ENCODE measurements around the gene SERPINI1.
"Not testable (repeated sequence)": the region's sequence is repeated elsewhere in the genome, so short reads cannot be mapped to it uniquely, and the experiment has no call there.

SERPINI1 gene

GRCh38 chr3:167776066-167776685 lies 40.7 kb downstream of the SERPINI1 start:
- in situ Hi-C loops (cut with HindIII; ENCODE audit: low pct_ligation_motif_present, low pct_unique_long_range_greater_than_20kb, low sequenced_read_pairs), result no loop called here
- DNase-seq, result no peak

- in situ Hi-C loops (cut with HindIII; ENCODE audit: low pct_ligation_motif_present, low pct_unique_long_range_greater_than_20kb, low sequenced_read_pairs), result no loop called here
- DNase-seq, result no peak
These were observed 41.8 kb downstream of the SERPINI1 start for GRCh38 chr3:167777356-167777755.

DNA sequence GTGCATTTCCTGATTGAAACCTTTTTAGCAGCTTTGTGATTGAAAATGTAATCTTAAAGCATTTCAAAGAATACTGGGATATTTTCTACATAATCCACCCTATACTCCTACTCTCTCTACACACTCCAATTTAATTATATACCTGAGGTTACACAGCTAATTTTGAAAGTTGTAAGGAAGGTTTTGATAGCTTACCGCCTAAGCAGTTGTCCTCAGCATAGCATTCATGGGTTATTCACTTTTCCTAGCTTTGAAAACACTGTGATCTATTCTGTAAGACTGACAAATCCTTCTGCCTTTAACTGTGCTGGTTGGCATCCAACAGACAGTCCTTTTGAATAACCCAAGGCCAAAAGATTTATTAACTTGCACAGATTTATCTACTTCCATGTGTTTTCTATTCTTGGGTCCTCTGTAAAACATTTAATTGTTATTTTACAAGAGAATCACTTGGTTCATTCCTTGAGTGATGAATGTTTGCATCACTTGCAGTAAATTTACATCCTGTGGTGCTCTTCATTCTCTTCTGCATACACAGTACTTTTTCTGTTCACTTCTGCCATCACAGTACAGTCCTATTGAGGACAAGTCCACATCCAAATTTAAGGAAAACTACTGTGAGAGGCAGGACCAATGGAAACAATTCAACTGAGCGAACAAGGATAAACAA lies 44.8 kb downstream of the SERPINI1 start:
- no peak for DNase-seq
- in situ Hi-C loops (cut with HindIII; ENCODE audit: low pct_ligation_motif_present, low pct_unique_long_range_greater_than_20kb, low sequenced_read_pairs), result no loop called here

- no peak for DNase-seq
- in situ Hi-C loops (cut with HindIII; ENCODE audit: low pct_ligation_motif_present, low pct_unique_long_range_greater_than_20kb, low sequenced_read_pairs), result no loop called here
These were observed 48.3 kb downstream of the SERPINI1 start for GRCh38 chr3:167783781-167784180.

GRCh38 chr3:167785790-167786189 lies 50.3 kb downstream of the SERPINI1 start:
- DNase-seq, result no peak

GRCh38 chr3:167787440-167787839 lies 51.9 kb downstream of the SERPINI1 start:
- no peak for DNase-seq
- in situ Hi-C loops (cut with HindIII; ENCODE audit: low pct_ligation_motif_present, low pct_unique_long_range_greater_than_20kb, low sequenced_read_pairs), result no loop called here

More at GRCh38 chr3:167785790-167786189, 50.3 kb downstream of the SERPINI1 start:
- in situ Hi-C loops (cut with HindIII; ENCODE audit: low pct_ligation_motif_present, low pct_unique_long_range_greater_than_20kb, low sequenced_read_pairs), result no loop called here

DNA sequence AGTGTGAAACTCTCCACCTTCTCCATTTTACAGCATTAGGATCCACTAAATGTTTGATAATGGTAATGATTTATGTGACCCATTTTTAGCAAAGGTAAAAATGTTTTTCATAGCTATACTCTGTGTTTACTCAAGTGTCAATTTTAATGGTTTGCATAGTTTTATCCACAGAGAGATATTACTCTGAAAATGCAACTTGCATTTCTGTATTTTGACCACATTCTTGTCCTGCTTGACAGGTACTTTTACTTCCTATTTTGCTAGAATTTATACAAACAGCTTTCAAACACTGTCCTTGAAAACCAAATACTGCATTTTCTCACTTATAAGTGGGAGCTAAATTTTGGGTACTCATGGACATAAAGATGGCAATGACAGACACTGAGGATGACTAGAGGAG lies 62.9 kb downstream of the SERPINI1 start:
- in situ Hi-C loops (cut with HindIII; ENCODE audit: low pct_ligation_motif_present, low pct_unique_long_range_greater_than_20kb, low sequenced_read_pairs), result no loop called here
- DNase-seq, result no peak

- in situ Hi-C loops (cut with HindIII; ENCODE audit: low pct_ligation_motif_present, low pct_unique_long_range_greater_than_20kb, low sequenced_read_pairs), result no loop called here
- no peak for DNase-seq
These were observed 73.4 kb downstream of the SERPINI1 start for GRCh38 chr3:167808910-167809309.

GRCh38 chr3:167810236-167810635 lies 74.7 kb downstream of the SERPINI1 start:
- in situ Hi-C loops (cut with HindIII; ENCODE audit: low pct_ligation_motif_present, low pct_unique_long_range_greater_than_20kb, low sequenced_read_pairs), result no loop called here

DNA sequence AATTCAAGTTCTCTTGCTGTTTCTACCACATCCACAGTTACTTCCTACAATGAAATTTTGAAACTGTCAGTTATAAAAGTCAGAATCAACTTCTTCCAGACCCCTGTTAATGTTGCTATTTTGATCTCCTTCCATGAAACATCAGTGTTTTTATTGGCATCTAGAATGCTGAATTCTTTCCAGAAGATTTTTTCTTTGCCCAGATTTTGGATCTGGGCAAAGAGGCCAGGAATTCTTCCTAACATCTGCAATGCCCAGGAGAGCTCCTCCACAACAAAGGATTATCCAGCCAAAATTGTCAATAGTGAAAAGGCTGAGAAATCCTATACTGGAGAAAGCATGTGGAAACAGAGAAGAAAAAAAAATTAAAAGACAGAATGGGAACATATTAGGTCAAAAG lies 75.5 kb downstream of the SERPINI1 start:
- in situ Hi-C loops (cut with HindIII; ENCODE audit: low pct_ligation_motif_present, low pct_unique_long_range_greater_than_20kb, low sequenced_read_pairs), result no loop called here
- no peak for DNase-seq

More at GRCh38 chr3:167810236-167810635, 74.7 kb downstream of the SERPINI1 start:
- no peak for DNase-seq

DNA sequence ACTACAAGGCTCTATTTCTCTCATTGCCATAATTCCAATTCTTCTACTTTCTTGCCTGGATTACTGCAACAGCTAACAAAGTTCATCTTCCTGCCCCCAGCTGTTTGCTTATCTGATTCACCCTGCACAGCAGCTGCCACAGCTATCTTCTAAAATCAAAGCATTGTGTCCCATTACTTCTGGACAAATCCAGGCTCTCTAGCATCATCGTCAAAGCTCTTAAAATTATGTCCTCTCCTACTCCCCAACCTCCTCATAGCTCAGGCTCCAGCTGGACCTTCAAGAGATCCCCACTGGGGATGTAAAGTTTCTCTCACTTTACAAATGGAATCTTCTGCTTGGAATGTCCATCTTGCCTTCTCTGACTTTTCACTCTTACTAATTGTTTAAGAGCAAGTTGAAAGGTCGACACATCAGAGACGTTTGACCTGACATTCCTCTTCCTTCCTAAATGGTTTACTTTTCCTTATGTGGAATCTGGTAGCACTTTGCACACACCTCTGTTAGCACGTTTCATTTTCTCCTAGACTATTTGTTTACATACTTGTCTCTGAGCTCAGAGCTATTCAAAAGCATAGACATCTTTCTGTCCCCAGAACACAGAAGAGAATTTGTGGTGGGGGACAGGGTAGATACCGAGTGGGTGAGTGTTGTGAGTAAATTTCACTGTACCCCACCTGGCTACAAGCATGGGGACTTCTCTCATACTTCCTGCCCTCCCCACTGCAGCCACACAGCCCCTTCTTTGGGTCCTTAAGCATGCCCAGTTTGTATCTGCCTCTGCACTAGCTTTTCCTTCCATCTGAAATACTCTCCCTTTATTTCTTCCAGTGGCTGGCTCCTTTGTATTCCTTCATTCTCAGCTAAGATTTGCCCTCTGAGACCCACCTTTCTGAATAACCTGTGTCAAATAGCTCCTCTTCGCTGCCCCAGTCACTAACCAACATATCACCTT lies 77.9 kb downstream of the SERPINI1 start:
- DNase-seq, result no peak
- in situ Hi-C loops (cut with HindIII; ENCODE audit: low pct_ligation_motif_present, low pct_unique_long_range_greater_than_20kb, low sequenced_read_pairs), result no loop called here

DNA sequence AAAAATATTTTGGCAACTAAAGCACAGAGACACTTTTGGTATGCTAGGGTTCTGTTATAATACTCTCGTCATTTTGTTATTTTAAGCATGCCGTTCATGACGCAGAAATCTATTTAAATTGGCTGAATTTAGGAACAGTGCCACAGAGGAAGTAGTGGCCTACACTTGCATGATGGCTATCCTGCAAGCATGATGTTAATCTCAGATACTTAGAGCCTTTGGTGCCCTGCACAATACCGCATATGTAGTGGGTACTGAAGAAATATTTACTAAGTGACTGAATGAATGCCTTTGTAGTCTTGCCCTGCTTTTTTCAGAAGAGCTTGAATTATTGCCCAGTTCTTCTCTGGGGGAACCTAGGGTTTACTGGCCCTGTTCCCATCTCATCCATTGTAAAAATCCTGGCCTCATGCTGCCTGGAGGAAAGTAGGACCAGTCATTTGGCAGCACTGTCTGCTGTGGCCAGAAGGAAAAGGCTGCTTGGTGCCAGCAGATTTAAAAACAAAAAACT lies 79.0 kb downstream of the SERPINI1 start:
- in situ Hi-C loops (cut with HindIII; ENCODE audit: low pct_ligation_motif_present, low pct_unique_long_range_greater_than_20kb, low sequenced_read_pairs), result no loop called here
- no peak for DNase-seq

- in situ Hi-C loops (cut with HindIII; ENCODE audit: low pct_ligation_motif_present, low pct_unique_long_range_greater_than_20kb, low sequenced_read_pairs), result no loop called here
- no peak for DNase-seq
These were observed 81.4 kb downstream of the SERPINI1 start for GRCh38 chr3:167816953-167817352.

DNA sequence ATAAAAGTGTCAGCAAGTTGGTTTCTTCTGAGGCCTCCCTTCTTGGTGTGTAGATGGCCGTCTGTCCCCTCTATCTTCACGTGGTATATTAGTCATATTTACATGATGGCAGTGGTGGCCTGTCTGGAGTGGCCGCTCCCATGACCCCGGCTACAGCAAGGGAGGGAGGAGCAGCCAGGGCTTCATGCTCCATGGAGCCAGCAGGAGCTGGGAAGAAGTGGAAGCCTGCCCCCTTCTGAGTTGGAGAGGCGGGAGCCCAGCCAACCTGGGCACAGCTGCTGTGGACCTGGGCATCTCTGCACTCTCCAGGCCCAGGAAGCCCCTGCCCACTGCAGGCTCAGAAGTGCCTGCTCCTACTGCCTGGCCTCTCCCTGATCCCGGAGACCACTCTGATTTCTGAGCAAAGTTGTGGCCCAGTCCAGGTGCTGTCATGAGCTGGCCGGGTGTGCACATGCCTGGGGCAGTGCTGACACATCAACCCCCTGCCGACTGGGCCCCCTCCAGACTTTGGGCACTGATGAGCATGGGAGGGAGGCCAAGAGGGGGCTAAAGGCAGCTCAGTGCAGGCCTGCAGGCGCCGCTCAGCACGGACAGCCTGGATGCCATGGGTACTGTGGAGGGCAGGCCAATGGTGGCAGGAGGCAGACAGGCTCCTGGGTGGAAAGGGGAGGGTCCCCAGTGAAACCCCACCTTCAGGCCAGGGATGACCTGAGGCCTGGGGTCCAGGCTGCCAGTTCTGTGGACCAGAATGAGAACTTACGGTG lies 84.8 kb downstream of the SERPINI1 start:
- no peak for DNase-seq
- in situ Hi-C loops (cut with HindIII; ENCODE audit: low pct_ligation_motif_present, low pct_unique_long_range_greater_than_20kb, low sequenced_read_pairs), result no loop called here

DNA sequence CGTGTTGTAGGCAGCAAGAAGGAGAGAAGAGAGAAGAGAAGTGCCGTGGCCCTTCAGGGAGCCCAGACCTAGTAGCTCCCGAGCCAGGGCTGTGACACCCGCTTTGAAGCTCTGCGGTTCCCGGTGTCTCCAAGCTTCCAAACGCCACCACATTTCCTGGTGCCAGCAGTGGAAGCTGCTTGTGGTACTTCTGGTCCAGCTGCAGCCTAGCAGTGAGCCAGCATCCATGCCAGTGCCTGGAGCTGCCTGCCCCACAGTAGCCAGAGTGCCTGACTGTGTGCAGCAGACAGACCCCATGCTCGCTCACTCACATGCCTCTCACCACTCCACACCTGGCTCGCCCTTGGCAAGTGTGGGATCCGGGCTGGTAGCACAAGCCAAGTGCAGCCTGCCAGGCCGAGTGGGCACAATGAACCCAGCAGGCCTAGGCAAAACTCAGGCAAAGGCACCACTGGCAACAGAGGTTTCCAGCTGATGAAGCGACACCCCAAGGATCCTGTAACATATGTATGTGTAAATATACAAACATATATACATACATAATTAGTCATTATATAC lies 85.8 kb downstream of the SERPINI1 start:
- in situ Hi-C loops (cut with HindIII; ENCODE audit: low pct_ligation_motif_present, low pct_unique_long_range_greater_than_20kb, low sequenced_read_pairs), result no loop called here
- no peak for DNase-seq

- in situ Hi-C loops (cut with HindIII; ENCODE audit: low pct_ligation_motif_present, low pct_unique_long_range_greater_than_20kb, low sequenced_read_pairs), result no loop called here
- no peak for DNase-seq
These were observed 88.2 kb downstream of the SERPINI1 start for GRCh38 chr3:167823738-167824137.

GRCh38 chr3:167827588-167827987 lies 92.1 kb downstream of the SERPINI1 start:
- DNase-seq; in situ Hi-C loops (cut with HindIII; ENCODE audit: low pct_ligation_motif_present, low pct_unique_long_range_greater_than_20kb, low sequenced_read_pairs): not testable (repeated sequence)

DNA sequence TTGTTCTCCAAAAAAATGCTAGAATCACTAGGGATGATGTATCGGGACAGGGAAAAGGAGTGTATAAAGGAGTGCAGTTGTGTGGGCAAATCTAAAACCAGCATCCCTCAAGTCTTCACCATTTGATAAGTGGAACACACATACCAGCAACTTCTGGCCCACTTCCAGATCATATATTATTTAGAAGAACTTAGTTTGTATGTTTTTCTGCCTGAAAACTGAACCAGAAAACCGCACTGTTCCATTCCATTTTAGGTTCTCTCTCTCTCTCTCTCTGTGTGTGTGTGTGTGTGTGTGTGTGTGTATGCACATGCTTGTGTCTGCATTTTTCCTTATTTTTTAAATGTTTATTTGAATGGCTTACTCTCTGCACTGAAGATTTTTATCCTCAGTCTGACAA lies 93.5 kb downstream of the SERPINI1 start:
- in situ Hi-C loops (cut with HindIII; ENCODE audit: low pct_ligation_motif_present, low pct_unique_long_range_greater_than_20kb, low sequenced_read_pairs), result no loop called here
- DNase-seq, result no peak
